GM12874 (cell line): ENCODE results near the gene ABCB4.

Experiments
- CTCF ChIP-seq: IDR thresholded peaks from 2 replicates; pipeline ENCODE4 v1.5.1; 2011; ENCODE audit warnings: low read depth, mild to moderate bottlenecking, control low read depth, low read length, moderate library complexity; ENCODE audit not compliant: insufficient read depth

ABCB4 gene

GRCh38 chr7:87474533-87475358 is 734 bp downstream of the ABCB4 start:
- TF ChIP-seq CTCF, result no peak

- no peak for TF ChIP-seq CTCF
Observed at GRCh38 chr7:87473986-87474385, 1.5 kb downstream of the ABCB4 start.

- no peak for TF ChIP-seq CTCF
Observed at GRCh38 chr7:87473192-87473591, 2.3 kb downstream of the ABCB4 start.

- TF ChIP-seq CTCF, result no peak
Observed at GRCh38 chr7:87471473-87471872, 4.0 kb downstream of the ABCB4 start.

- no peak for TF ChIP-seq CTCF
Observed at GRCh38 chr7:87463982-87464381, 11.5 kb downstream of the ABCB4 start.

GRCh38 chr7:87459941-87460340 is 15.5 kb downstream of the ABCB4 start:
- no peak for TF ChIP-seq CTCF

- TF ChIP-seq CTCF, result no peak
Observed at GRCh38 chr7:87458148-87458547, 17.3 kb downstream of the ABCB4 start.
